ENCODE measurements around the gene LRRC8E. TPM values are rescaled to one million over a fixed set of nuclear protein-coding genes. Genes with fewer than 3 reads are reported as not detected.

The LRRC8E gene
- total RNA-seq, 1 experiment from 2014 or later = 18.1 TPM

DNA sequence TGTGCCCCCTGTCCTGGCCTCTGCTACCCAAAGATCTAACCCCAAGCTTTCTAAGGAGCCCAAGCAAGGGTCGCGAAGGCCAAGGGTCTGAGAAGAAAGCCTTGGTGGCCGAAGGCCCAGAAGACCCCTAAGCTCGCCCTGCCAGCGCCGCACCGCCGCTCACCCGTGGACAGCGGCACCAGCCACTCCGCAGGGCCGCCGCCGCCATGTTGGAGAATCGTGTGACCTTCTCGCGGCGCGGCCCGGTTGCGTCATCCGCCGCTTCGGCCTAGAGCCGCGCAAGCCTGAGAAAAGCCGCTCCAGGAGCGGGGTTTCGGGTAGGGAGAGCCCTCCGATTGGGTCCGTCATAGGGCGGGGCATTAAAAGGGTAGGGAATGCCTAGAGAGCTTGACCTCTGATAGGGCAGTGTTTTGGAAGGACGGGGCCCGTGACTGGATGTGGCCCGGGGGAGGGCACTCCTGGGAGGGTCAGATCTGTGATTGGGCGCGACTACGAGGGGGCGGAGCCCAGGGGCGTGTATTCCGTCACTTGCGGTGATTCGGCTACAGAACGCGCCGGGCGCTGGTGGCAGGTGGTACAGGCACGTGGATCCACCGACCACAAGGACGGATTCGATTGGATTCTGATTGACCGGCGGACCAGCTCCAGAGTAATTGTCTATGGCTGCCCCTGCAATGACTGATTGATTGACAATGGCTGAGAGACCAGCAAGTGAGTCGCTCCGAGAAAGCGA lies 55.3 kb downstream of the LRRC8E start, which contains the start of gene TIMM44 (continued):
- TF ChIP-seq EGR1 (IDR thresholded peaks at IDR 0.05; ENCODE audit: low read depth) = peak; percentile 29; the same call in 1 of the 2 replicates
- 0 out of 2 replicates have a peak, but pooled peaks have one; percentile 14 for TF ChIP-seq CBX3 (IDR thresholded peaks at IDR 0.05; ENCODE audit: low read depth)
- TF ChIP-seq SP1 (IDR thresholded peaks at IDR 0.05; ENCODE audit: low read depth) = peak; percentile 92
- no peak for TF ChIP-seq ELF1 (IDR thresholded peaks at IDR 0.05; ENCODE audit: borderline replicate concordance, low read depth)
- TF ChIP-seq JUND (IDR thresholded peaks at IDR 0.05) = no peak
- no peak for TF ChIP-seq EZH2phosphoT487 (IDR thresholded peaks at IDR 0.05; ENCODE audit: borderline replicate concordance)

DNA sequence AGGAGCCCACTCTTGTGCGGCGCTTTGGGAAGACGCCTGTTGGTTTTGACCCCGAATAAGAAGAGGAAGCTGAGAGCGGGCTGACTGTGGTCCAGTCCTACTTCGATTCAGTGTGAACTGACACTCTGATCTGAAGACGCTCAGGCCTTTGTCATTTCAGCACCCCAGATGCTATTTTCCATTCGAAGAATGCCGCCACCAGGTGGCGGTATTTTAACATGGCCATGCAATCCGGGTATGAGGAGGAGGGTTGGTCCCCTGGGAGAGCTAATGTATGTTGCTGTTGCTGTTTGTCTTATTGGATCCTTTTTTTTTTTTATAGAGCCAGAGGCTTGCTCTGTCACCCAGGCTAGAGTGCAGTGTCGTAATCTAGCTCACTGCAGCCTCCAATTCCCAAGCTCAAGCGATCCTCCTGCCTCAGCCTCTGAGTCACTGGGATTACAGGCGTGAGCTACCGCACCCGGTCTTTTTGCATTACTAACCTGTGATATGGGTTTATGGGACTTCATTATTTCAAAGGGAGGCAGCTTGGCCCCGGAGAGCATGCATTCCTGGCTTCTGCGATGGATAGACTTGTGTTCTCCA lies 56.0 kb downstream of the LRRC8E start:
- no peaks in the 10 kb centered on the region for H3K27me3 ChIP-seq (ENCODE audit: insufficient read depth, low read length)
- H4K20me1 ChIP-seq (ENCODE audit: insufficient read depth) = no peaks in the 10 kb centered on the region
- TSS peak; percentile 92 for BruUV-seq (replicated peaks)
- peaks cover 13 to 25% of the 10 kb centered on the region in 2 experiments for H3K4me1 ChIP-seq (ENCODE audit: control insufficient read depth in 1 of 2, insufficient read depth in 2 of 2, low read length in 2 of 2)
- H2AFZ ChIP-seq (ENCODE audit: low read depth, low read length, poor library complexity, severe bottlenecking) = no peak overlapping the region
- ATAC-seq (peak; percentile 64), DNase-seq (ENCODE audit: low read depth, low spot score) (peak; percentile 85)
- peak overlapping the region; percentile 61 for H3K27ac ChIP-seq (ENCODE audit: low read depth, low read length)
- no peaks in the 10 kb centered on the region for H3K9me2 ChIP-seq (ENCODE audit: insufficient read depth)
- intact Hi-C loops (cut with micrococcal nuclease) = loop anchor here (1.0 to 5.0 kb wide), 2 partner anchors 213 to 309 kb away; no protein-coding TSS in a partner anchor
- H3K79me2 ChIP-seq (ENCODE audit: insufficient read depth, low read length) = peaks cover 38% of the 10 kb centered on the region
- peak overlapping the region; percentile 96 to 99 for H3K4me3 ChIP-seq (replicated peaks in 1 of 2; ENCODE audit: low read depth in 1 of 2, low read length in 2 of 2)
- H3K4me2 ChIP-seq (ENCODE audit: low read length) = peak overlapping the region; percentile 92
- peak overlapping the region; percentile 96 for H3K9ac ChIP-seq (ENCODE audit: low read length)
- CTCF ChIA-PET = interaction anchor here (0.7 to 2.4 kb wide), 24 partner anchors 8 to 392 kb away, joined by 3 to 30 read pairs (median 3); partner anchors contain the start of genes MAP2K7 and SNAPC2
- RAD21 ChIA-PET (ENCODE audit: low non-redundant PET in 1 of 2, low total read pairs in 2 of 2, uncharacterized antibody in 2 of 2, unreplicated experiment in 2 of 2) = interaction anchor here (0.6 to 1.6 kb wide), 4 partner anchors 24 to 309 kb away, joined by 3 to 6 read pairs (median 4); partner anchors contain the start of gene SNAPC2 (in 1 of the 2)
- POLR2A ChIA-PET = interaction anchor here (0.6 to 2.5 kb wide), 23 partner anchors 8 to 376 kb away, joined by 3 to 23 read pairs (median 4); partner anchors contain the start of genes ELAVL1 and SNAPC2
- peaks cover 5 to 15% of the 10 kb centered on the region in 2 experiments; a peak in 3 of 4 replicates for H3K36me3 ChIP-seq (ENCODE audit: control insufficient read depth in 1 of 2, insufficient read depth in 2 of 2, low read length in 2 of 2)
- H3K9me3 ChIP-seq (ENCODE audit: control insufficient read depth in 1 of 2, insufficient read depth in 1 of 2, low read depth in 1 of 2, low read length in 2 of 2) = no peaks in the 10 kb centered on the region
- TF ChIP-seq FOSL1 (IDR thresholded peaks at IDR 0.05; ENCODE audit: low read depth) = no peak
- TF ChIP-seq CBX3 (IDR thresholded peaks at IDR 0.05; ENCODE audit: low read depth) = 0 out of 2 replicates have a peak, but pooled peaks have one; percentile 40
- TF ChIP-seq, protein P1, sequence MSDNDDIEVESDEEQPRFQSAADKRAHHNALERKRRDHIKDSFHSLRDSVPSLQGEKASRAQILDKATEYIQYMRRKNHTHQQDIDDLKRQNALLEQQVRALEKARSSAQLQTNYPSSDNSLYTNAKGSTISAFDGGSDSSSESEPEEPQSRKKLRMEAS (IDR thresholded peaks at IDR 0.05) = no peak
- TF ChIP-seq EZH2phosphoT487 (IDR thresholded peaks at IDR 0.05; ENCODE audit: borderline replicate concordance) = no peak
- TF ChIP-seq, protein P2, sequence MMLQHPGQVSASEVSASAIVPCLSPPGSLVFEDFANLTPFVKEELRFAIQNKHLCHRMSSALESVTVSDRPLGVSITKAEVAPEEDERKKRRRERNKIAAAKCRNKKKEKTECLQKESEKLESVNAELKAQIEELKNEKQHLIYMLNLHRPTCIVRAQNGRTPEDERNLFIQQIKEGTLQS (IDR thresholded peaks at IDR 0.05) = no peak
- TF ChIP-seq, protein P3, sequence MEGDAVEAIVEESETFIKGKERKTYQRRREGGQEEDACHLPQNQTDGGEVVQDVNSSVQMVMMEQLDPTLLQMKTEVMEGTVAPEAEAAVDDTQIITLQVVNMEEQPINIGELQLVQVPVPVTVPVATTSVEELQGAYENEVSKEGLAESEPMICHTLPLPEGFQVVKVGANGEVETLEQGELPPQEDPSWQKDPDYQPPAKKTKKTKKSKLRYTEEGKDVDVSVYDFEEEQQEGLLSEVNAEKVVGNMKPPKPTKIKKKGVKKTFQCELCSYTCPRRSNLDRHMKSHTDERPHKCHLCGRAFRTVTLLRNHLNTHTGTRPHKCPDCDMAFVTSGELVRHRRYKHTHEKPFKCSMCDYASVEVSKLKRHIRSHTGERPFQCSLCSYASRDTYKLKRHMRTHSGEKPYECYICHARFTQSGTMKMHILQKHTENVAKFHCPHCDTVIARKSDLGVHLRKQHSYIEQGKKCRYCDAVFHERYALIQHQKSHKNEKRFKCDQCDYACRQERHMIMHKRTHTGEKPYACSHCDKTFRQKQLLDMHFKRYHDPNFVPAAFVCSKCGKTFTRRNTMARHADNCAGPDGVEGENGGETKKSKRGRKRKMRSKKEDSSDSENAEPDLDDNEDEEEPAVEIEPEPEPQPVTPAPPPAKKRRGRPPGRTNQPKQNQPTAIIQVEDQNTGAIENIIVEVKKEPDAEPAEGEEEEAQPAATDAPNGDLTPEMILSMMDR (IDR thresholded peaks at IDR 0.05 in 2 of 3, conservative IDR thresholded peaks at IDR 0.05 in 1 of 3; ENCODE audit: borderline replicate concordance in 1 of 3, insufficient read depth in 1 of 3, low read depth in 2 of 3, low read length in 2 of 3) = peak; percentile 73 to 89 (median 89)
- peak; percentile 51 for TF ChIP-seq YY1 (IDR thresholded peaks at IDR 0.05; ENCODE audit: extremely low read depth, insufficient replicate concordance, low read depth, low read length)
- TF ChIP-seq, protein P4, sequence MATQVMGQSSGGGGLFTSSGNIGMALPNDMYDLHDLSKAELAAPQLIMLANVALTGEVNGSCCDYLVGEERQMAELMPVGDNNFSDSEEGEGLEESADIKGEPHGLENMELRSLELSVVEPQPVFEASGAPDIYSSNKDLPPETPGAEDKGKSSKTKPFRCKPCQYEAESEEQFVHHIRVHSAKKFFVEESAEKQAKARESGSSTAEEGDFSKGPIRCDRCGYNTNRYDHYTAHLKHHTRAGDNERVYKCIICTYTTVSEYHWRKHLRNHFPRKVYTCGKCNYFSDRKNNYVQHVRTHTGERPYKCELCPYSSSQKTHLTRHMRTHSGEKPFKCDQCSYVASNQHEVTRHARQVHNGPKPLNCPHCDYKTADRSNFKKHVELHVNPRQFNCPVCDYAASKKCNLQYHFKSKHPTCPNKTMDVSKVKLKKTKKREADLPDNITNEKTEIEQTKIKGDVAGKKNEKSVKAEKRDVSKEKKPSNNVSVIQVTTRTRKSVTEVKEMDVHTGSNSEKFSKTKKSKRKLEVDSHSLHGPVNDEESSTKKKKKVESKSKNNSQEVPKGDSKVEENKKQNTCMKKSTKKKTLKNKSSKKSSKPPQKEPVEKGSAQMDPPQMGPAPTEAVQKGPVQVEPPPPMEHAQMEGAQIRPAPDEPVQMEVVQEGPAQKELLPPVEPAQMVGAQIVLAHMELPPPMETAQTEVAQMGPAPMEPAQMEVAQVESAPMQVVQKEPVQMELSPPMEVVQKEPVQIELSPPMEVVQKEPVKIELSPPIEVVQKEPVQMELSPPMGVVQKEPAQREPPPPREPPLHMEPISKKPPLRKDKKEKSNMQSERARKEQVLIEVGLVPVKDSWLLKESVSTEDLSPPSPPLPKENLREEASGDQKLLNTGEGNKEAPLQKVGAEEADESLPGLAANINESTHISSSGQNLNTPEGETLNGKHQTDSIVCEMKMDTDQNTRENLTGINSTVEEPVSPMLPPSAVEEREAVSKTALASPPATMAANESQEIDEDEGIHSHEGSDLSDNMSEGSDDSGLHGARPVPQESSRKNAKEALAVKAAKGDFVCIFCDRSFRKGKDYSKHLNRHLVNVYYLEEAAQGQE (IDR thresholded peaks at IDR 0.05; ENCODE audit: low read depth) = no peak
- TF ChIP-seq, protein P5, sequence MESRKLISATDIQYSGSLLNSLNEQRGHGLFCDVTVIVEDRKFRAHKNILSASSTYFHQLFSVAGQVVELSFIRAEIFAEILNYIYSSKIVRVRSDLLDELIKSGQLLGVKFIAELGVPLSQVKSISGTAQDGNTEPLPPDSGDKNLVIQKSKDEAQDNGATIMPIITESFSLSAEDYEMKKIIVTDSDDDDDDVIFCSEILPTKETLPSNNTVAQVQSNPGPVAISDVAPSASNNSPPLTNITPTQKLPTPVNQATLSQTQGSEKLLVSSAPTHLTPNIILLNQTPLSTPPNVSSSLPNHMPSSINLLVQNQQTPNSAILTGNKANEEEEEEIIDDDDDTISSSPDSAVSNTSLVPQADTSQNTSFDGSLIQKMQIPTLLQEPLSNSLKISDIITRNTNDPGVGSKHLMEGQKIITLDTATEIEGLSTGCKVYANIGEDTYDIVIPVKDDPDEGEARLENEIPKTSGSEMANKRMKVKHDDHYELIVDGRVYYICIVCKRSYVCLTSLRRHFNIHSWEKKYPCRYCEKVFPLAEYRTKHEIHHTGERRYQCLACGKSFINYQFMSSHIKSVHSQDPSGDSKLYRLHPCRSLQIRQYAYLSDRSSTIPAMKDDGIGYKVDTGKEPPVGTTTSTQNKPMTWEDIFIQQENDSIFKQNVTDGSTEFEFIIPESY (IDR thresholded peaks at IDR 0.05; ENCODE audit: extremely low read depth, insufficient replicate concordance, low read length) = no peak

Measured in HCT116 (cell line).